WTC11 (cell line): ENCODE measurements around the gene MICAL3. TPM values are rescaled to one million over a fixed set of nuclear protein-coding genes. Genes with fewer than 3 reads are reported as not detected.

ENCODE experiments used
- ATAC-seq: fragments of 200-7000 bp; cut with Tn5 transposase; 2 replicates; pipeline ENCODE4 v1.10.0; 2021; ENCODE audit warnings: mild to moderate bottlenecking, moderate library complexity
- CTCF ChIA-PET: fragments of 300-600 bp; sonication (Branson Sonifier 250); formaldehyde crosslinking; loops from one replicate; lab custom pipeline; 2021; ENCODE audit warnings: antibody characterized with exemption; lab: Charles Lee
- POLR2A ChIA-PET: fragments of 350-600 bp; sonication (Branson Sonifier 250); formaldehyde crosslinking; loops from one replicate; lab custom pipeline; 2021; ENCODE audit warnings: antibody characterized with exemption; lab: Charles Lee
- DNase-seq: peaks from one replicate; pipeline ENCODE4 v3.0.0; 2021; ENCODE audit warnings: low spot score
- H3K27ac Mint-ChIP-seq: 2 replicates; pipeline ENCODE4 v1.8.0; 2021; ENCODE audit warnings: mixed read lengths
- H3K27me3 Mint-ChIP-seq: 2 replicates; pipeline ENCODE4 v1.8.0; 2021; ENCODE audit warnings: low read depth, mild to moderate bottlenecking, moderate library complexity, mixed read lengths
- H3K36me3 Mint-ChIP-seq: 2 replicates; pipeline ENCODE4 v1.8.0; 2021; ENCODE audit warnings: mixed read lengths
- H3K4me1 Mint-ChIP-seq: 2 replicates; pipeline ENCODE4 v1.8.0; 2022; ENCODE audit warnings: mixed read lengths
- H3K4me3 Mint-ChIP-seq: 2 replicates; pipeline ENCODE4 v1.8.0; 2021; ENCODE audit warnings: mild to moderate bottlenecking, moderate library complexity, mixed read lengths
- H3K9me3 Mint-ChIP-seq: 2 replicates; pipeline ENCODE4 v1.8.0; 2021; ENCODE audit warnings: mixed read lengths
- ELF4 ChIP-seq: sonication (generic); formaldehyde crosslinking; IDR thresholded peaks from 2 replicates; pipeline ENCODE4 v1.8.1; 2022; ENCODE audit warnings: low read depth, mild to moderate bottlenecking, moderate library complexity, missing genetic modification reagents
- FOXP1 ChIP-seq: sonication (generic); formaldehyde crosslinking; IDR thresholded peaks from 2 replicates; pipeline ENCODE4 v1.8.0; 2022; ENCODE audit warnings: missing genetic modification reagents, mild to moderate bottlenecking, moderate library complexity, borderline replicate concordance
- GTF2I ChIP-seq: fragments of 250-450 bp; sonication (Bioruptor Pico); conservative IDR thresholded peaks from 2 replicates; pipeline ENCODE4 v1.4.0; 2021; ENCODE audit warnings: mild to moderate bottlenecking
- JUN ChIP-seq: sonication (generic); formaldehyde crosslinking; IDR thresholded peaks from 2 replicates; pipeline ENCODE4 v1.8.0; 2023; ENCODE audit warnings: mild to moderate bottlenecking, missing genetic modification reagents
- NFYB ChIP-seq: sonication (generic); formaldehyde crosslinking; conservative IDR thresholded peaks from 2 replicates; pipeline ENCODE4 v1.8.0; 2022; ENCODE audit warnings: low read depth, missing genetic modification reagents
- OVOL2 ChIP-seq: fragments of 250-450 bp; sonication (Bioruptor Pico); IDR thresholded peaks from 2 replicates; pipeline ENCODE4 v1.9.0; 2021; ENCODE audit warnings: mild to moderate bottlenecking, borderline replicate concordance
- SMAD4 ChIP-seq: sonication (generic); formaldehyde crosslinking; IDR thresholded peaks from 2 replicates; pipeline ENCODE4 v1.8.0; 2022; ENCODE audit warnings: mild to moderate bottlenecking, missing genetic modification reagents
- TP53 ChIP-seq: sonication (generic); formaldehyde crosslinking; IDR thresholded peaks from 2 replicates; pipeline ENCODE4 v1.8.1; 2023; ENCODE audit warnings: mild to moderate bottlenecking, missing genetic modification reagents
- ZNF232 ChIP-seq: sonication (generic); formaldehyde crosslinking; IDR thresholded peaks from 2 replicates; pipeline ENCODE4 v1.8.0; 2022; ENCODE audit warnings: mild to moderate bottlenecking, missing genetic modification reagents
- total RNA-seq: library from RNA; stranded (reverse); gene quantifications from 3 replicates; pipeline ENCODE4 v1.2.3, GENCODE V29; 2021
- TF ChIP-seq, protein P1 (sequence below): sonication (generic); formaldehyde crosslinking; IDR thresholded peaks from 2 replicates; pipeline ENCODE4 v1.8.0; 2023; ENCODE audit warnings: mild to moderate bottlenecking, missing genetic modification reagents
- TF ChIP-seq, protein P2 (sequence below): fragments of 250-450 bp; sonication (Bioruptor Pico); IDR thresholded peaks from 2 replicates; pipeline ENCODE4 v1.9.0; 2021; ENCODE audit warnings: mild to moderate bottlenecking
- TF ChIP-seq, protein P3 (sequence below): fragments of 250-450 bp; sonication (Bioruptor Pico); conservative IDR thresholded peaks from 2 replicates; pipeline ENCODE4 v1.9.0; 2021; ENCODE audit warnings: mild to moderate bottlenecking
- TF ChIP-seq, protein P4 (sequence below): sonication (generic); formaldehyde crosslinking; IDR thresholded peaks from 2 replicates; pipeline ENCODE4 v1.8.0; 2022; ENCODE audit warnings: mild to moderate bottlenecking, missing genetic modification reagents
- TF ChIP-seq, protein P5 (sequence below): fragments of 250-450 bp; sonication (Bioruptor Pico); IDR thresholded peaks from 2 replicates; pipeline ENCODE4 v1.9.0; 2021; ENCODE audit warnings: mild to moderate bottlenecking, borderline replicate concordance
- TF ChIP-seq, protein P6 (sequence below): sonication (generic); formaldehyde crosslinking; IDR thresholded peaks from 2 replicates; pipeline ENCODE4 v1.8.1; 2022; ENCODE audit warnings: mild to moderate bottlenecking, moderate library complexity, missing genetic modification reagents

The MICAL3 gene
- total RNA-seq, 1 experiment from 2014 or later = 41.2 TPM

DNA sequence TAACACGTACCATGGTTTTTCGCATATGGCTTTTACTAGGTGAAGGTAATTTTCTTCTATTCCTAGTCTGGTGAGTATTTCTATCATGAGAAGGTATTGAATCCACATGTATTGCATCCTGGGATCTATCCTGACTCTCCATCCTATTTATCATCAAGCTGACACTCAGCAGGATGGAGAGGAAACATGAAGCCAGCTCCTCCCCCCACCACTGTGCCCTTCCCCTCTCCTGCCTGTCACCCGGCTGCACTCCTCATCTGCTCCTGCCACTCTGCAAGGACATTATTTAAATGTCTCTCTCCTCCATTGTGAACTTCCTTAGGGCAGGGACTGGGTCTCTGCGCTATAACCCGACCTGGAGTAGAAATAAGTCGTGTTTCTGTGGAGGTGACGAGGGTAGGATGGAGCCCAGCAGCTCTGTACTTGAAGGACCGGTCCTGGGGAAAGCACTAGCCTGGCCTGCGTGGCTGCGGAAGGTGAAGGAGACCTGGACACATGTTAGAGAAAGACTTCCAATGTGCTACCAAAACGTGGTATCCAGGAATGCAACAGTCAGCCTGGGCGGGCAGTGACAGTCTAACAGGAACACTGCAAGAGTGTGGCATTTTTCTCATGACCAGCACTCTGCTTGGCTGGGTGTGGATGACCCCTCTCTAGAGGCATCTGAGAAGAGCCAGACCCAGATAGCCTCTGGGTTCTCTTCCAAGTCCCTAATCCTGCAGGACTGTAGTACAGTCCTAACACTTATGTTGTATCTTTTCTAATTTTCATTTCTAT is 111.2 kb downstream of the MICAL3 start (continued):
- TF ChIP-seq, protein P1, sequence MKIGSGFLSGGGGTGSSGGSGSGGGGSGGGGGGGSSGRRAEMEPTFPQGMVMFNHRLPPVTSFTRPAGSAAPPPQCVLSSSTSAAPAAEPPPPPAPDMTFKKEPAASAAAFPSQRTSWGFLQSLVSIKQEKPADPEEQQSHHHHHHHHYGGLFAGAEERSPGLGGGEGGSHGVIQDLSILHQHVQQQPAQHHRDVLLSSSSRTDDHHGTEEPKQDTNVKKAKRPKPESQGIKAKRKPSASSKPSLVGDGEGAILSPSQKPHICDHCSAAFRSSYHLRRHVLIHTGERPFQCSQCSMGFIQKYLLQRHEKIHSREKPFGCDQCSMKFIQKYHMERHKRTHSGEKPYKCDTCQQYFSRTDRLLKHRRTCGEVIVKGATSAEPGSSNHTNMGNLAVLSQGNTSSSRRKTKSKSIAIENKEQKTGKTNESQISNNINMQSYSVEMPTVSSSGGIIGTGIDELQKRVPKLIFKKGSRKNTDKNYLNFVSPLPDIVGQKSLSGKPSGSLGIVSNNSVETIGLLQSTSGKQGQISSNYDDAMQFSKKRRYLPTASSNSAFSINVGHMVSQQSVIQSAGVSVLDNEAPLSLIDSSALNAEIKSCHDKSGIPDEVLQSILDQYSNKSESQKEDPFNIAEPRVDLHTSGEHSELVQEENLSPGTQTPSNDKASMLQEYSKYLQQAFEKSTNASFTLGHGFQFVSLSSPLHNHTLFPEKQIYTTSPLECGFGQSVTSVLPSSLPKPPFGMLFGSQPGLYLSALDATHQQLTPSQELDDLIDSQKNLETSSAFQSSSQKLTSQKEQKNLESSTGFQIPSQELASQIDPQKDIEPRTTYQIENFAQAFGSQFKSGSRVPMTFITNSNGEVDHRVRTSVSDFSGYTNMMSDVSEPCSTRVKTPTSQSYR (CRISPR knock-in tag) = no peak
- TF ChIP-seq, protein P2, sequence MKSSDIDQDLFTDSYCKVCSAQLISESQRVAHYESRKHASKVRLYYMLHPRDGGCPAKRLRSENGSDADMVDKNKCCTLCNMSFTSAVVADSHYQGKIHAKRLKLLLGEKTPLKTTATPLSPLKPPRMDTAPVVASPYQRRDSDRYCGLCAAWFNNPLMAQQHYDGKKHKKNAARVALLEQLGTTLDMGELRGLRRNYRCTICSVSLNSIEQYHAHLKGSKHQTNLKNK (CRISPR knock-in tag) = no peak
- TF ChIP-seq, protein P3, sequence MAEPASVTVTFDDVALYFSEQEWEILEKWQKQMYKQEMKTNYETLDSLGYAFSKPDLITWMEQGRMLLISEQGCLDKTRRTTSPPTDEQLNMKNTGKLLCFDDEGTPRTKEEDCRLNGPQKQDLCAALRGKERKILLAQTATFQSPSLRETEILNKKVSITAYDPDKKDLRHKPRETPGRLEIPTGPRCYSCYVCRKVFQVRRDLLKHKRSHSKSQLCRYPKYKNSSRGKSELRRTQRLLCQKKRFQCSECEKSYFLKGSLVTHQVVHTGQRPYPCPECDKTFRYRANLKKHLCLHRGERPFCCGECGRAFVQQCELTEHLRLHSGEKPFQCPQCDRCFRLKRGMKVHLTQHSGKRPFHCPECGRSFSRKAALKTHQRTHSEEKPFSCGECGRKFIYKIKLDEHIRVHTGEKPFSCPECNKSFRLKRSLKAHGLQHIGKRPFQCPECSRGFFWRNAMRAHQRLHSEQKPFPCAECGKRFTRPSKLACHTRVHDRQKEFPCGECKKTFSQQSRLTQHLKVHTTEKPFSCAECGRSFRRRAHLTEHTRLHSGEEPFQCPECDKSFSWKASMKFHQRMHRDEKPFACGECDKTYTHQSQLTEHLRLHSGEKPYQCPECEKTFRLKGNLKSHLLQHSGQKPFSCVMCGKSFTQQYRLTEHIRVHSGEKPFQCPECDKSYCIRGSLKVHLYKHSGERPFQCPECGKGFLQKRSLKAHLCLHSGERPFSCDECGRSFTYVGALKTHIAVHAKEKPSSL (CRISPR knock-in tag) = no peak
- no peak for TF ChIP-seq OVOL2 (CRISPR knock-in tag)
- TF ChIP-seq NFYB = no peak

DNA sequence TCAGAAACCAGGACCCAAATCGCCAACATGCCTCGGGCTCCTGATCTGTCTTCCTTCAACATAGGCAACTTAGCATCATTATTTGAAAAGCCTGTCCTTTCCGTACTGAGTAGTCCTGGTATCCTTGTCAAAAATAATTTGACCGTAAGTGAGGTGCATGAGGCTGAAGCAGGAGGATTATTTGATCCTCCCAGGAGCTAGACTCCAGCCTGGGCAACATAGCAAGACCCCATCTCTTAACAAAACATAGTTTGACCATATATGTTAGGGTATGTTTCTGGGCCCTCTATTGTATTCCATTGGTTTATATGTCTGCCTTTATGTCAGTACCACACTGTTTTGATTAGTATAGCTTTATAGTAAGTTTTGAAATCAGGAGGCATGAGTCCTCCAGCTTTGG is 112.5 kb downstream of the MICAL3 start:
- Mint-ChIP-seq H3K36me3 (no peaks in the 10 kb centered on the region), H3K27me3 (no peaks in the 10 kb centered on the region), H3K4me1 (peaks cover 28% of the 10 kb centered on the region), H3K27ac (no peak overlapping the region), H3K9me3 (no peaks in the 10 kb centered on the region), H3K4me3 (no peak overlapping the region)
- CTCF ChIA-PET = interaction anchor here (1.4 to 2.9 kb wide), 2 partner anchors 20 to 164 kb away, joined by 4 to 10 read pairs; no protein-coding TSS in a partner anchor
- TF ChIP-seq, protein P4, sequence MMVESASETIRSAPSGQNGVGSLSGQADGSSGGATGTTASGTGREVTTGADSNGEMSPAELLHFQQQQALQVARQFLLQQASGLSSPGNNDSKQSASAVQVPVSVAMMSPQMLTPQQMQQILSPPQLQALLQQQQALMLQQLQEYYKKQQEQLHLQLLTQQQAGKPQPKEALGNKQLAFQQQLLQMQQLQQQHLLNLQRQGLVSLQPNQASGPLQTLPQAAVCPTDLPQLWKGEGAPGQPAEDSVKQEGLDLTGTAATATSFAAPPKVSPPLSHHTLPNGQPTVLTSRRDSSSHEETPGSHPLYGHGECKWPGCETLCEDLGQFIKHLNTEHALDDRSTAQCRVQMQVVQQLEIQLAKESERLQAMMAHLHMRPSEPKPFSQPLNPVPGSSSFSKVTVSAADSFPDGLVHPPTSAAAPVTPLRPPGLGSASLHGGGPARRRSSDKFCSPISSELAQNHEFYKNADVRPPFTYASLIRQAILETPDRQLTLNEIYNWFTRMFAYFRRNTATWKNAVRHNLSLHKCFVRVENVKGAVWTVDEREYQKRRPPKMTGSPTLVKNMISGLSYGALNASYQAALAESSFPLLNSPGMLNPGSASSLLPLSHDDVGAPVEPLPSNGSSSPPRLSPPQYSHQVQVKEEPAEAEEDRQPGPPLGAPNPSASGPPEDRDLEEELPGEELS = no peak
- TF ChIP-seq, protein P5, sequence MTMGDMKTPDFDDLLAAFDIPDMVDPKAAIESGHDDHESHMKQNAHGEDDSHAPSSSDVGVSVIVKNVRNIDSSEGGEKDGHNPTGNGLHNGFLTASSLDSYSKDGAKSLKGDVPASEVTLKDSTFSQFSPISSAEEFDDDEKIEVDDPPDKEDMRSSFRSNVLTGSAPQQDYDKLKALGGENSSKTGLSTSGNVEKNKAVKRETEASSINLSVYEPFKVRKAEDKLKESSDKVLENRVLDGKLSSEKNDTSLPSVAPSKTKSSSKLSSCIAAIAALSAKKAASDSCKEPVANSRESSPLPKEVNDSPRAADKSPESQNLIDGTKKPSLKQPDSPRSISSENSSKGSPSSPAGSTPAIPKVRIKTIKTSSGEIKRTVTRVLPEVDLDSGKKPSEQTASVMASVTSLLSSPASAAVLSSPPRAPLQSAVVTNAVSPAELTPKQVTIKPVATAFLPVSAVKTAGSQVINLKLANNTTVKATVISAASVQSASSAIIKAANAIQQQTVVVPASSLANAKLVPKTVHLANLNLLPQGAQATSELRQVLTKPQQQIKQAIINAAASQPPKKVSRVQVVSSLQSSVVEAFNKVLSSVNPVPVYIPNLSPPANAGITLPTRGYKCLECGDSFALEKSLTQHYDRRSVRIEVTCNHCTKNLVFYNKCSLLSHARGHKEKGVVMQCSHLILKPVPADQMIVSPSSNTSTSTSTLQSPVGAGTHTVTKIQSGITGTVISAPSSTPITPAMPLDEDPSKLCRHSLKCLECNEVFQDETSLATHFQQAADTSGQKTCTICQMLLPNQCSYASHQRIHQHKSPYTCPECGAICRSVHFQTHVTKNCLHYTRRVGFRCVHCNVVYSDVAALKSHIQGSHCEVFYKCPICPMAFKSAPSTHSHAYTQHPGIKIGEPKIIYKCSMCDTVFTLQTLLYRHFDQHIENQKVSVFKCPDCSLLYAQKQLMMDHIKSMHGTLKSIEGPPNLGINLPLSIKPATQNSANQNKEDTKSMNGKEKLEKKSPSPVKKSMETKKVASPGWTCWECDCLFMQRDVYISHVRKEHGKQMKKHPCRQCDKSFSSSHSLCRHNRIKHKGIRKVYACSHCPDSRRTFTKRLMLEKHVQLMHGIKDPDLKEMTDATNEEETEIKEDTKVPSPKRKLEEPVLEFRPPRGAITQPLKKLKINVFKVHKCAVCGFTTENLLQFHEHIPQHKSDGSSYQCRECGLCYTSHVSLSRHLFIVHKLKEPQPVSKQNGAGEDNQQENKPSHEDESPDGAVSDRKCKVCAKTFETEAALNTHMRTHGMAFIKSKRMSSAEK = no peak
- TF ChIP-seq, protein P6, sequence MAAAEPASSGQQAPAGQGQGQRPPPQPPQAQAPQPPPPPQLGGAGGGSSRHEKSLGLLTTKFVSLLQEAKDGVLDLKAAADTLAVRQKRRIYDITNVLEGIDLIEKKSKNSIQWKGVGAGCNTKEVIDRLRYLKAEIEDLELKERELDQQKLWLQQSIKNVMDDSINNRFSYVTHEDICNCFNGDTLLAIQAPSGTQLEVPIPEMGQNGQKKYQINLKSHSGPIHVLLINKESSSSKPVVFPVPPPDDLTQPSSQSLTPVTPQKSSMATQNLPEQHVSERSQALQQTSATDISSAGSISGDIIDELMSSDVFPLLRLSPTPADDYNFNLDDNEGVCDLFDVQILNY = no peak
- TF ChIP-seq, protein P2 (CRISPR knock-in tag) = no peak
- no peak for TF ChIP-seq ZNF232 (CRISPR knock-in tag)
- no peak for TF ChIP-seq SMAD4 (CRISPR knock-in tag)
- TF ChIP-seq TP53 (CRISPR knock-in tag) = no peak
- no peak for TF ChIP-seq JUN (CRISPR knock-in tag)
- no peak for TF ChIP-seq GTF2I (CRISPR knock-in tag)
- TF ChIP-seq ELF4 (CRISPR knock-in tag) = no peak
- no peak for TF ChIP-seq FOXP1 (CRISPR knock-in tag)
- ATAC-seq (no peak), DNase-seq (no peak)
- POLR2A ChIA-PET = no interaction called here
